Measurements from ENCODE around the gene HADHB. TPM values are rescaled to one million over a fixed set of nuclear protein-coding genes. Genes with fewer than 3 reads are reported as not detected.
"Not testable (repeated sequence)": the region's sequence is repeated elsewhere in the genome, so short reads cannot be mapped to it uniquely, and the experiment has no call there.

HADHB gene
- total RNA-seq, 1 donor from 2014 or later: 71.1 TPM

DNA sequence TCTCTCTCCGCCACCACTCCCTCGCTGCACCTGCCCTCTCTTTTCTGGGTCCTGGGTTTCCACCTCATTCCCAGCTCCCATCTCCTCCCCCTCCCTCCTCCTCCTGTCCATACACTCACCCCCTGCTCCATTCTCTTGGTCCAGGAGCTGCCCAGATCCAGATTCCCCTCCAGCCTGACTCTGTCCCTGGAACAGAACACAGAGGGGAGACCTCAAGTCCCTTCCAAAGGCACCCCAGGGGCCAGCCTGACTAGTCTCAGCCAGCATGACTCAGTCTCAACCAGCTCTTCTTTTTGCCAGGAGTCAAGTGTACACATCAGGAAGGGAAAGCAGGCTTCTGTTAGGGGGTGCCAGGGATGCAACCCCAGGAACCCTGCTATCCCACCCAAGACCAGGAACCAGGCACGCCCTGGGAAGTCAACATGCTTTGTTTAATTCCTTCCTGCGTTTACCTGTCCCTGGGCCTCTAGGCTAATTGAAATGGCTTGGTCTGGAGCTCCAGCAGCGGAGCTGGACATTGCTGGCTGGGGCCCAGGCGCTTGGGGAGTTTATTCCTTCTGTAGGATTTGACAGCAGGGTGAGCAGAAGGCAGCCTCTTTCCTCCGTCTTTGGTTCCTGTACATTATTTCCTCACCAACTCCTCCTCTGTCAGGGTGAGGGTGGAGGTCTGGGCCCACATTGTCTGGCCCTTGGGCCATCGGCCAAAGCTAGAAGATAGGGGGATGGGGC lies 72.8 kb downstream of the HADHB start:
- H3K27me3 Mint-ChIP-seq: peaks cover 18% of the 10 kb centered on the region
- H3K4me1 Mint-ChIP-seq (ENCODE audit: low read depth): peaks cover 6% of the 10 kb centered on the region
- TF ChIP-seq CTCF (IDR thresholded peaks at IDR 0.05; ENCODE audit: unreplicated experiment): no peak
- DNase-seq (ENCODE audit: low spot score, unreplicated experiment): no peak
- H3K27ac Mint-ChIP-seq: no peak overlapping the region
- H3K36me3 Mint-ChIP-seq (ENCODE audit: insufficient read depth): no peaks in the 10 kb centered on the region
- no peak overlapping the region for H3K4me3 Mint-ChIP-seq (ENCODE audit: low read depth)
- H3K9me3 Mint-ChIP-seq (ENCODE audit: low read depth): no peaks in the 10 kb centered on the region

GRCh38 chr2:26318950-26319349 lies 74.2 kb downstream of the HADHB start:
- H3K4me3 Mint-ChIP-seq (ENCODE audit: low read depth): no peak overlapping the region
- no peak for DNase-seq (ENCODE audit: low spot score, unreplicated experiment)
- peaks cover 6% of the 10 kb centered on the region for H3K4me1 Mint-ChIP-seq (ENCODE audit: low read depth)
- H3K9me3 Mint-ChIP-seq (ENCODE audit: low read depth): no peaks in the 10 kb centered on the region
- H3K27me3 Mint-ChIP-seq: peaks cover 18% of the 10 kb centered on the region
- TF ChIP-seq CTCF (IDR thresholded peaks at IDR 0.05; ENCODE audit: unreplicated experiment): no peak
- H3K36me3 Mint-ChIP-seq (ENCODE audit: insufficient read depth): no peaks in the 10 kb centered on the region
- H3K27ac Mint-ChIP-seq: peak overlapping the region; percentile 11

DNA sequence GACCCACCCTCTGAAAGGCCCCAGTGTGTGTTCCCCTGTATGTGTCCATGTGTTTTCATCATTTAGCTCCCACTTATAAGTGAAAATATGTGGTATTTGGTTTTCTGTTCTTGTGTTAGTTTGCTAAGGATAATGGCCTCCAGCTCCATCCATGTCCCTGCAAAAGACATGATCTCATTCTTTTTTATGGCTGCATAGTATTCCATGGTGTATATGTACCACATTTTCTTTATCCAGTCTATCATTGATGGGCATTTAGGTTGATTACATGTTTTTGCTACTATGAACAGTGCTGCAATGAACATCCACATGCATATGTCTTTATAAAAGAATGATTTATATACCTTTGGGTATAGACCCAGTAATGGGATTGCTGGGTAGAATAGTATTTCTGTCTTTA lies 79.7 kb downstream of the HADHB start:
- not testable (repeated sequence) for H3K27me3 Mint-ChIP-seq; DNase-seq (ENCODE audit: low spot score, unreplicated experiment); H3K4me3 Mint-ChIP-seq (ENCODE audit: low read depth)

DNA sequence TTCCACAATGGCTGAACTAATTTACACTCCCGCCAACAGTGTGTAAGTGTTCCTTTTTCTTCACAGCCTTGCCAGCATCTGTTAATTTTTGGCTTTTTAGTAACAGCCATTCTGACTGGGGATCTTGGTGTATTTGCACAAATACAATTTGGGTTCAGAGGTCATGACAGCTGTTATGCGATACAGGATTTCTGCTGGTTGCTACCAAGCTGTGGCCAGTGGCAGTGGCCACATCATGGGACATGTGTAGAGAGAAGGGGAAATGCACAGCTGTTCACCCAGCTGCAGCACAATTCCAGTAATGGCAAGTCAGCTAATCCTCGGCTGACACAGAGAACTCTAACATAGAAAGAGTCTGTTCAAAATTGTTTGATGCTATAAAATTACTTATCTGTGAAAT lies 80.2 kb downstream of the HADHB start:
- no peak overlapping the region for H3K27ac Mint-ChIP-seq
- no peak for DNase-seq (ENCODE audit: low spot score, unreplicated experiment)
- H3K36me3 Mint-ChIP-seq (ENCODE audit: insufficient read depth): no peaks in the 10 kb centered on the region
- H3K9me3 Mint-ChIP-seq (ENCODE audit: low read depth): peaks cover 3% of the 10 kb centered on the region
- H3K4me3 Mint-ChIP-seq (ENCODE audit: low read depth): no peak overlapping the region
- H3K27me3 Mint-ChIP-seq: peaks cover 3% of the 10 kb centered on the region
- H3K4me1 Mint-ChIP-seq (ENCODE audit: low read depth): no peaks in the 10 kb centered on the region
- no peak for TF ChIP-seq CTCF (IDR thresholded peaks at IDR 0.05; ENCODE audit: unreplicated experiment)

More for the DNA sequence above, 79.7 kb downstream of the HADHB start:
- not testable (repeated sequence) for H3K36me3 Mint-ChIP-seq (ENCODE audit: insufficient read depth); H3K4me1 Mint-ChIP-seq (ENCODE audit: low read depth); H3K9me3 Mint-ChIP-seq (ENCODE audit: low read depth); H3K27ac Mint-ChIP-seq

DNA sequence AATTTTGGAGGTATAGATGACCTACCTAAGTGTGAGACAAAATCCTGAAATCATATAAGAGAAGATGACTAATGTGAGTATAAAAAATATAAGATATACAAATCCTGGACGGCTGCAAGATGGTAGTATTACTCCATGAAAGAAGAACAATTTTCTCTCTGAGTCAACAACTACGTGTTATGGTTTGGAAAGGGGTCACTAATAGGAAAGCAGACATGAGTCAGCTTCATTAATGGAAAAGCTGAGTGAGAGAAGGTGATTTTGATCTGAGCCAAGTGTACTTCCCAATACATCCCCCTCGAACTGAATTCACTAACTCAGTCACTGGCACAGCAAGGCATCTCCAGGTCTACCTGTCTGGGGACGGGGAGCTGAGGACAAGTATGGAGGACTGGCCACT lies 81.1 kb downstream of the HADHB start:
- H3K27me3 Mint-ChIP-seq: peaks cover 3% of the 10 kb centered on the region
- TF ChIP-seq CTCF (IDR thresholded peaks at IDR 0.05; ENCODE audit: unreplicated experiment): no peak
- no peaks in the 10 kb centered on the region for H3K4me1 Mint-ChIP-seq (ENCODE audit: low read depth)
- no peaks in the 10 kb centered on the region for H3K36me3 Mint-ChIP-seq (ENCODE audit: insufficient read depth)
- H3K9me3 Mint-ChIP-seq (ENCODE audit: low read depth): peaks cover 3% of the 10 kb centered on the region
- no peak overlapping the region for H3K27ac Mint-ChIP-seq
- no peak overlapping the region for H3K4me3 Mint-ChIP-seq (ENCODE audit: low read depth)
- DNase-seq (ENCODE audit: low spot score, unreplicated experiment): no peak

- TF ChIP-seq CTCF (IDR thresholded peaks at IDR 0.05; ENCODE audit: unreplicated experiment): no peak
- peaks cover 3% of the 10 kb centered on the region for H3K9me3 Mint-ChIP-seq (ENCODE audit: low read depth)
- H3K4me3 Mint-ChIP-seq (ENCODE audit: low read depth): no peak overlapping the region
- no peak overlapping the region for H3K27ac Mint-ChIP-seq
- no peaks in the 10 kb centered on the region for H3K27me3 Mint-ChIP-seq
- no peak for DNase-seq (ENCODE audit: low spot score, unreplicated experiment)
- no peaks in the 10 kb centered on the region for H3K36me3 Mint-ChIP-seq (ENCODE audit: insufficient read depth)
- H3K4me1 Mint-ChIP-seq (ENCODE audit: low read depth): no peaks in the 10 kb centered on the region
Measured at GRCh38 chr2:26326514-26326913, 81.8 kb downstream of the HADHB start.

Data from progenitor cell of endocrine pancreas (in vitro differentiated cells).